Endothelial cell of umbilical vein (primary cell): ENCODE results near the gene MEI4. TPM values are rescaled to one million over a fixed set of nuclear protein-coding genes. Genes with fewer than 3 reads are reported as not detected.

Experiments used
- BruUV-seq: library from RNA; stranded (reverse); fragments of 400-500 nt; replicated peaks from 2 replicates; lab custom pipeline; 2021; lab: Mats Ljungman, UMichigan
- CTCF ChIA-PET: fragments of 300-600, 350-600 bp; sonication (Branson Sonifier 250); formaldehyde crosslinking; loops from one replicate; lab custom pipeline; 2021; ENCODE audit warnings: antibody characterized with exemption, inconsistent platforms; lab: Charles Lee
- POLR2A ChIA-PET: fragments of 300-600, 350-600 bp; sonication (Branson Sonifier 250); formaldehyde crosslinking; loops from one replicate; lab custom pipeline; 2021; ENCODE audit warnings: antibody characterized with exemption, inconsistent platforms; lab: Charles Lee
- DNase-seq: peaks from one replicate; pipeline ENCODE4 v3.0.0-alpha.2; 2011; ENCODE audit warnings: low read depth, low spot score
- FAIRE-seq: peaks from 2 replicates; lab custom pipeline; 2011; peaks lifted over from hg19 to GRCh38; lab: Jason Lieb, UNC
- H2AFZ ChIP-seq: 2 replicates; pipeline ENCODE4 v1.6.0; 2012; ENCODE audit warnings: low read depth, low read length, control low read depth, inconsistent platforms
- H3K27ac ChIP-seq: 2 replicates; pipeline ENCODE4 v1.5.1; 2011; ENCODE audit warnings: low read depth, mild to moderate bottlenecking, control low read depth, low read length, moderate library complexity; ENCODE audit not compliant: insufficient read depth
- H3K27me3 ChIP-seq, 2 experiments: 2 replicates each; pipeline versions ENCODE4 v1.6.0 to v1.6.1; 2011; ENCODE audit warnings: low read length in 2 of 2, mixed read lengths in 1 of 2; ENCODE audit not compliant: control insufficient read depth in 2 of 2, insufficient read depth in 2 of 2
- H3K36me3 ChIP-seq, 2 experiments: 2 replicates in 1 of 2; 3 replicates in 1 of 2; pipeline ENCODE4 v1.5.1; 2011; ENCODE audit warnings: low read length in 2 of 2, mild to moderate bottlenecking in 1 of 2, moderate library complexity in 1 of 2; ENCODE audit not compliant: control insufficient read depth in 2 of 2, insufficient read depth in 2 of 2; ENCODE audit errors: extremely low read depth in 1 of 2
- H3K4me1 ChIP-seq: 3 replicates; pipeline ENCODE4 v1.5.1; 2011; ENCODE audit warnings: mild to moderate bottlenecking, low read length; ENCODE audit not compliant: control insufficient read depth, insufficient read depth; ENCODE audit errors: extremely low read depth
- H3K4me2 ChIP-seq: 2 replicates; pipeline ENCODE4 v1.6.1; 2011; ENCODE audit warnings: low read length, control low read depth, mixed read lengths; ENCODE audit not compliant: insufficient read depth
- H3K4me3 ChIP-seq, 3 experiments: fragments of 200-600 bp in 1 of 3; sonication (generic), shearing (Covaris generic) in 1 of 3; replicated peaks in 1 of 3; 2 replicates each; pipeline ENCODE4 v1.5.1; 2011 to 2016; ENCODE audit warnings: control low read depth in 3 of 3, low read length in 3 of 3, mild to moderate bottlenecking in 2 of 3, inconsistent platforms in 1 of 3, low read depth in 1 of 3, moderate library complexity in 1 of 3; ENCODE audit not compliant: insufficient read depth in 1 of 3
- H3K79me2 ChIP-seq: 2 replicates; pipeline ENCODE4 v1.6.0; 2012; ENCODE audit warnings: low read length, inconsistent platforms; ENCODE audit not compliant: control insufficient read depth, insufficient read depth
- H3K9ac ChIP-seq: replicated peaks from 2 replicates; pipeline ENCODE3; 2011; ENCODE audit warnings: low read length, control low read depth; ENCODE audit not compliant: insufficient read depth; ENCODE audit errors: extremely low read depth
- H3K9me1 ChIP-seq: replicated peaks from 3 replicates; pipeline ENCODE4 v1.6.0; 2011; ENCODE audit warnings: mild to moderate bottlenecking, low read length; ENCODE audit not compliant: control insufficient read depth, insufficient read depth; ENCODE audit errors: extremely low read depth
- H3K9me3 ChIP-seq: replicated peaks from 2 replicates; pipeline ENCODE4 v1.5.1; 2012; ENCODE audit warnings: low read length, inconsistent platforms; ENCODE audit not compliant: control insufficient read depth, insufficient read depth
- H4K20me1 ChIP-seq: replicated peaks from 2 replicates; pipeline ENCODE3; 2011; ENCODE audit warnings: mild to moderate bottlenecking, low read length; ENCODE audit not compliant: control insufficient read depth, insufficient read depth; ENCODE audit errors: extremely low read depth
- CTCF ChIP-seq, 2 donors: IDR thresholded peaks; 1 replicate in 1 of 2; 2 replicates in 1 of 2; pipeline ENCODE4 v1.5.1; 2011; ENCODE audit warnings: low read length in 2 of 2, mild to moderate bottlenecking in 2 of 2, moderate library complexity in 2 of 2, control low read depth in 1 of 2, inconsistent platforms in 1 of 2, low read depth in 1 of 2; ENCODE audit not compliant: insufficient read depth in 1 of 2; ENCODE audit errors: extremely low read depth in 1 of 2
- EZH2 ChIP-seq: IDR thresholded peaks from 2 replicates; pipeline ENCODE4 v1.6.1; 2012; ENCODE audit warnings: borderline replicate concordance, low read depth, mild to moderate bottlenecking, moderate library complexity, low read length, inconsistent platforms; ENCODE audit not compliant: severe bottlenecking
- FOS ChIP-seq: IDR thresholded peaks from 2 replicates; pipeline ENCODE4 v1.6.1; 2011; ENCODE audit warnings: mild to moderate bottlenecking, low read length, moderate library complexity, borderline replicate concordance; ENCODE audit not compliant: insufficient read depth
- GATA2 ChIP-seq: IDR thresholded peaks from 2 replicates; pipeline ENCODE4 v1.7.0; 2011; ENCODE audit warnings: low read depth, mild to moderate bottlenecking, moderate library complexity, mixed read lengths, low read length; ENCODE audit not compliant: insufficient read length, insufficient read depth
- JUN ChIP-seq: IDR thresholded peaks from 2 replicates; pipeline ENCODE4 v1.6.1; 2011; ENCODE audit warnings: borderline replicate concordance, low read depth; ENCODE audit not compliant: insufficient read length, insufficient read depth
- MAX ChIP-seq: IDR thresholded peaks from 2 replicates; pipeline ENCODE4 v1.6.1; 2011; ENCODE audit not compliant: insufficient read depth, insufficient read length
- MYC ChIP-seq: IDR thresholded peaks from one replicate; pipeline ENCODE4 v1.6.1; 2011; ENCODE audit warnings: mild to moderate bottlenecking, low read depth, low read length
- POLR2A ChIP-seq: IDR thresholded peaks from 2 replicates; pipeline ENCODE4 v1.6.1; 2012; ENCODE audit warnings: low read depth, mild to moderate bottlenecking, control low read depth, low read length
- POLR2AphosphoS5 ChIP-seq: IDR thresholded peaks from 2 replicates; pipeline ENCODE4 v1.6.1; 2012; ENCODE audit warnings: low read depth, mild to moderate bottlenecking, control low read depth, low read length, moderate library complexity; ENCODE audit not compliant: insufficient read depth
- dilution Hi-C: fragments of 300-500 bp; cut with MboI; formaldehyde crosslinking; loops from one replicate; pipeline ENCODE4 v1.15.0; 2019; ENCODE audit warnings: low sequenced_read_pairs; ENCODE audit not compliant: extremely low pct_ligation_motif_present
- intact Hi-C: fragments of 100-400 bp; cut with micrococcal nuclease; formaldehyde crosslinking; loops from one replicate; pipeline ENCODE4 v1.10.0; 2022
- polyA plus RNA-seq, 4 experiments: library from polyadenylated mRNA; depleted of rRNA in 3 of 4; stranded (reverse) in 3 of 4; unstranded in 1 of 4; fragments of >200 nt; gene quantifications; 2 replicates each; pipeline versions ENCODE4 v1.2.1 to v1.2.3, GENCODE V29; 2011 to 2012; ENCODE audit warnings: missing spikeins in 1 of 4
- total RNA-seq: library from RNA; stranded (reverse); gene quantifications from 2 replicates; pipeline ENCODE4 v1.2.3, GENCODE V29; 2021

The MEI4 gene
- total and polyA plus RNA-seq, 2 donors (not counting 3 experiments of a cell fraction or from before 2014, with no cell fraction given), result not detected

GRCh38 chr6:77626426-77626825 is 26.4 kb upstream of the MEI4 start:
- DNase-seq (no peak), FAIRE-seq (no peak)
- Histone ChIP-seq H4K20me1 (no peaks in the 10 kb centered on the region), H3K27ac (no peak overlapping the region), H3K4me3 (no peak overlapping the region), H3K79me2 (no peaks in the 10 kb centered on the region), H3K36me3 (no peaks in the 10 kb centered on the region), H3K27me3 (no peaks in the 10 kb centered on the region), H3K9me1 (no peaks in the 10 kb centered on the region), H3K9ac (no peak overlapping the region), H3K4me2 (no peak overlapping the region), H3K9me3 (no peaks in the 10 kb centered on the region), H3K4me1 (no peaks in the 10 kb centered on the region), H2AFZ (no peak overlapping the region)
- TF ChIP-seq FOS, result no peak
- TF ChIP-seq GATA2, result no peak
- no peak for TF ChIP-seq POLR2A
- TF ChIP-seq MYC, result no peak
- TF ChIP-seq MAX, result no peak
- TF ChIP-seq CTCF (IDR thresholded peaks at IDR 0.05; ENCODE audit: extremely low read depth in 1 of 2, insufficient read depth in 1 of 2, low read depth in 1 of 2, low read length in 2 of 2), result no peak
- TF ChIP-seq POLR2AphosphoS5, result no peak
- no peak for TF ChIP-seq JUN
- TF ChIP-seq EZH2, result no peak
- POLR2A ChIA-PET, result no interaction called here
- intact Hi-C loops (no loop called here), dilution Hi-C loops (no loop called here)
- no TSS peak for BruUV-seq
- CTCF ChIA-PET, result interaction anchor here (1.4 kb wide), 1 partner anchor 8 kb away, joined by 4 read pairs; no protein-coding TSS in a partner anchor
